Ovary (tissue), 3 donors: ENCODE results near the gene PRKG1.

ENCODE experiments used
- CTCF ChIP-seq, 3 donors: fragments of 450-650 bp in 2 of 3; fragments of 200-600 bp in 1 of 3; IDR thresholded peaks; one replicate each; pipeline versions ENCODE4 v1.5.1 to v1.8.0; 2016 to 2022; ENCODE audit warnings: antibody characterized with exemption in 3 of 3, mild to moderate bottlenecking in 1 of 3
- POLR2A ChIP-seq: fragments of 450-650 bp; IDR thresholded peaks from one replicate; pipeline ENCODE4 v1.6.1; 2017; ENCODE audit warnings: antibody characterized with exemption, mild to moderate bottlenecking, moderate library complexity
- donor health status: DM: no; HTN: no; CAD: no.

- TF ChIP-seq CTCF (IDR thresholded peaks at IDR 0.05), result no peak
- TF ChIP-seq POLR2A, result no peak
Measured at GRCh38 chr10:51394039-51394438, 319.8 kb downstream of the PRKG1 start.
